ENCODE data around the gene SPATA46.

The SPATA46 gene

GRCh38 chr1:162351246-162351842 lies 25.3 kb downstream of the SPATA46 start:
- DNase-seq (ENCODE audit: extremely low read depth, low read depth) = no peak

GRCh38 chr1:162349635-162350330 lies 26.9 kb downstream of the SPATA46 start:
- no peak for TF ChIP-seq CTCF (IDR thresholded peaks at IDR 0.05; ENCODE audit: low read depth, low read length)
- no peak for DNase-seq (ENCODE audit: extremely low read depth, low read depth)

More at GRCh38 chr1:162351246-162351842, 25.3 kb downstream of the SPATA46 start:
- no peak for TF ChIP-seq CTCF (IDR thresholded peaks at IDR 0.05; ENCODE audit: low read depth, low read length)

- TF ChIP-seq CTCF (IDR thresholded peaks at IDR 0.05; ENCODE audit: low read depth, low read length) = no peak
- DNase-seq (ENCODE audit: extremely low read depth, low read depth) = no peak
These were observed 29.4 kb downstream of the SPATA46 start for GRCh38 chr1:162347281-162347680.

GRCh38 chr1:162343470-162343869 lies 33.2 kb downstream of the SPATA46 start:
- DNase-seq (ENCODE audit: extremely low read depth, low read depth) = no peak
- no peak for TF ChIP-seq CTCF (IDR thresholded peaks at IDR 0.05; ENCODE audit: low read depth, low read length)

- TF ChIP-seq CTCF (IDR thresholded peaks at IDR 0.05; ENCODE audit: low read depth, low read length) = no peak
- no peak for DNase-seq (ENCODE audit: extremely low read depth, low read depth)
These were observed 34.1 kb downstream of the SPATA46 start for GRCh38 chr1:162342452-162342983.

GRCh38 chr1:162336621-162337285 lies 39.9 kb downstream of the SPATA46 start:
- DNase-seq (ENCODE audit: extremely low read depth, low read depth) = no peak
- no peak for TF ChIP-seq CTCF (IDR thresholded peaks at IDR 0.05; ENCODE audit: low read depth, low read length)

GRCh38 chr1:162335126-162335525 lies 41.5 kb downstream of the SPATA46 start:
- DNase-seq (ENCODE audit: extremely low read depth, low read depth) = no peak
- no peak for TF ChIP-seq CTCF (IDR thresholded peaks at IDR 0.05; ENCODE audit: low read depth, low read length)
